Adrenal gland (tissue), 5 donors: Measurements from ENCODE around the gene FOXJ1.

ENCODE experiments used
- CTCF ChIP-seq, 6 experiments: fragments of 450-650 bp in 4 of 6; fragments of 200-600 bp in 2 of 6; sonication (generic) in 1 of 6; IDR thresholded peaks; 1 replicate in 5 of 6; 2 replicates in 1 of 6; pipeline versions ENCODE4 v1.5.1 to v1.8.0; 2016 to 2021; ENCODE audit warnings: antibody characterized with exemption in 6 of 6, mild to moderate bottlenecking in 2 of 6, moderate library complexity in 1 of 6
- POLR2A ChIP-seq, 2 donors: fragments of 450-650 bp; IDR thresholded peaks; one replicate each; pipeline ENCODE4 v1.6.1; 2017; ENCODE audit warnings: antibody characterized with exemption in 2 of 2, mild to moderate bottlenecking in 2 of 2, moderate library complexity in 1 of 2
- donor health status: DM: no; HTN: no; CAD: no.

- TF ChIP-seq CTCF (IDR thresholded peaks at IDR 0.05) = no peak
- no peak for TF ChIP-seq POLR2A (IDR thresholded peaks at IDR 0.05)
These were observed 38.7 kb upstream of the FOXJ1 start for GRCh38 chr17:76179496-76180467.
